Suppressor macrophage (primary cell): ENCODE measurements around the gene SLC6A3.
A peak's percentile ranks its signal among the peaks of the same experiment; 100 is the strongest.

ENCODE experiments used
- DNase-seq, 4 experiments: peaks; one replicate each; pipeline ENCODE4 v3.0.0-alpha.2; 2020 to 2022
- total RNA-seq, 17 experiments: gene quantifications; one replicate each; lab custom pipeline; 2026; ENCODE audit warnings: mixed read lengths in 6 of 17, inconsistent platforms in 3 of 17; lab: John Stamatoyannopoulos, UW

The SLC6A3 gene
- total RNA-seq, result 0 to 3.0 (median 0) reads per million in 17 experiments

GRCh38 chr5:1445313-1445688 is at the start of gene SLC6A3:
SLC6A3 (minus strand) TSS chr5:1445440; CDS start chr5:1443197, 2,243 bp downstream.
- DNase-seq, result no peak

GRCh38 chr5:1493941-1494340 is 48.7 kb upstream of the SLC6A3 start:
- DNase-seq, result no peak

GRCh38 chr5:1493413-1493812 is 48.2 kb upstream of the SLC6A3 start:
- DNase-seq, result no peak

GRCh38 chr5:1492757-1493156 is 47.5 kb upstream of the SLC6A3 start:
- DNase-seq, result no peak

- peak; percentile 73 to 77 (median 76) for DNase-seq
Observed at GRCh38 chr5:1490376-1490775, 45.1 kb upstream of the SLC6A3 start.

- DNase-seq, result no peak
Observed at GRCh38 chr5:1489754-1490153, 44.5 kb upstream of the SLC6A3 start.

GRCh38 chr5:1488882-1489680 is 43.8 kb upstream of the SLC6A3 start:
- peak; percentile 89 to 94 (median 89) for DNase-seq

- DNase-seq, result no peak
Observed at GRCh38 chr5:1487079-1487764, 42.0 kb upstream of the SLC6A3 start.

GRCh38 chr5:1486271-1486670 is 41.0 kb upstream of the SLC6A3 start:
- no peak for DNase-seq

GRCh38 chr5:1485579-1486118 is 40.4 kb upstream of the SLC6A3 start:
- DNase-seq, result no peak

GRCh38 chr5:1484730-1485578 is 39.7 kb upstream of the SLC6A3 start:
- DNase-seq, result no peak

- no peak for DNase-seq
Observed at GRCh38 chr5:1483856-1484729, 38.9 kb upstream of the SLC6A3 start.

- DNase-seq, result no peak
Observed at GRCh38 chr5:1483064-1483463, 37.8 kb upstream of the SLC6A3 start.

GRCh38 chr5:1481959-1482331 is 36.7 kb upstream of the SLC6A3 start:
- DNase-seq, result peak in 1 of 4 experiments; percentile 14

- DNase-seq, result peak in 3 of 4 experiments; percentile 46 to 62 (median 54)
Observed at GRCh38 chr5:1481266-1481958, 36.2 kb upstream of the SLC6A3 start.

- peak in 1 of 4 experiments; percentile 10 for DNase-seq
Observed at GRCh38 chr5:1480806-1481205, 35.6 kb upstream of the SLC6A3 start.

- peak; percentile 94 to 97 (median 96) for DNase-seq
Observed at GRCh38 chr5:1480217-1480616, 35.0 kb upstream of the SLC6A3 start.

- peak; percentile 89 to 96 (median 94) for DNase-seq
Observed at GRCh38 chr5:1479581-1480188, 34.4 kb upstream of the SLC6A3 start.

GRCh38 chr5:1479066-1479465 is 33.8 kb upstream of the SLC6A3 start:
- no peak for DNase-seq

- peak; percentile 56 to 75 (median 71) for DNase-seq
Observed at GRCh38 chr5:1478271-1479035, 33.2 kb upstream of the SLC6A3 start.
